ENCODE data around the gene MSL1.
A peak's percentile ranks its signal among the peaks of the same experiment; 100 is the strongest.

Gene MSL1

GRCh38 chr17:40106760-40107521 lies 14.8 kb upstream of the MSL1 start:
- DNase-seq: no peak

GRCh38 chr17:40107522-40108174 lies 14.1 kb upstream of the MSL1 start:
- no peak for DNase-seq

DNA sequence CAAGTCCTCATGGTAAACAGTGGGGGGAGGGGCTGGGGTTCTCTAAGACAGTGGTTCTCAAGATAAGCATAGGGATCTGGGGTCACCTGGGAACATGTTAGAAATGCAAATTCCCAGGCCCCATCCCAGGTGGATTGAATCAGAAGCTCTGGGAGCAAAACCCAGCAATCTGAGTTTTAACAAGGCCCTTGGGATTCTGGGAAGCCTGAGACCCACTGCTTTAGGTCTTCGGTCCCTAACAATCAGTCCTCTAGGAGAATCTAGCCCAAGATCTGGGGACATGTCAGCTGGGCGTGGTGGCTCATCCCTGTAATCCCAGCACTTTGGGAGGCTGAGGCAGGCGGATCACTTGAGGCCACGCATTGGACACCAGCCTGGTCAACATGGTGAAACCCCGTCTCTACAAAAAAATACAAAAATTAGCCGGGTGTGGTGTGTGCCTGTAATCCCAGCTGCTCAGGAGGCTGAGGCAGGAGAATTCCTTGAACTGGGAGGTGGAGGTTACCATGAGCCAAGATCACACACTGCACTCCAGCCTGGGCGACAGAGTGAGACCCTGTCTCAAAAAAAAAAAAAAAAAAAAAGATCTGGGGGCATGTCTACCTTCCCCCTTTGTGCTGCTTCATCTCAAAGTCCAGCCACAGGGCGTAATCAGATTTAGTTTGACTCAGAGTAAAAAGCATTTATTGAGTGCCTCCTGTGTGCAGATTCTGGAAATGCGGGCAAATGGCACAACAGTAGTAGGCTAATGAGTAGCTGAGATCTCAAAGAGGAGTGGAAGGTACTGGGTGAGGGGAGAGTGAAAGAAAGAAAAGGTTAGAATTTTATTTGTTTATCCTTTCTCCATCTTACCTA lies 12.6 kb upstream of the MSL1 start:
- DNase-seq: peak; percentile 6

DNA sequence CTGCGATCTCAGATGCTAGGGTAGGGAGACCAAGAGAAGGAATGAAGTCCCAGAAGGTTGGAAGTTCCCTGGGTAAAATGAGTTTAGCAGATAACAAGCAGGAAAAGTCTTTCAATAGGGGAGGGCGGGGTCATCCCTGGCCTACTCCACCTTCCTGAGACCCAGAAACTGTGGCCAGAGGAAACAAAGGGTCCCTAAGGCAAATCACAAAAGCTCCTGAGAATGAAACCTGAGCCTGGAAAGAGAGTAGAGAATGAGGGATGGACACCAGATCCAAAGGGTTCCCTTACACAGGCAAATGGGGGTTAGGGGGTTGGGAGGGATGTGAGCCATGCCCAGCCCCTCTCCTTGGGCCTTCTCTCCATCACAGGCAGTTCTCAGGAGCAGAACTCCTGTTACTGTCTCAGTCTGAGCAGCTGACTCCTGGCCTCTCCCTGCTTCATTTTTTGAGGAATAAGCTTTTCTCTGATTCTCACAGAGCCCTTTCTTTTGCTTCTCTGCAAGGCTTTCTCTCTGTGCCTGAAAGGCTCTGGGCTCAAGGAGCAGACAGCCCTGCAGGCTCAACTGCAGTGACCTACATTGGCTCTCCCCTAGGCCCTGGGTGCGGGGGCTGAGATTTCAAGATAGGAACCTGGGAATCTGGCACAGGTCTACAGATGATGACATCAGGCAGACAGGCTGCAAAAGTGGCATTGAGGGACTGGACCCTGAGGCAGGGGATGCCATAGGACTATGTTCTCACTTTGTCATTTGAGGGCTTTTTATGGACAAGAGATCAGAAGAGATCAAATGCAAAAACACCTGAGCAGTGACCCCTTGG lies 11.5 kb upstream of the MSL1 start:
- no peak for DNase-seq

- DNase-seq: peak; percentile 96
Measured at GRCh38 chr17:40111221-40112128, 10.3 kb upstream of the MSL1 start.

- DNase-seq: no peak
Measured at GRCh38 chr17:40112191-40112711, 9.5 kb upstream of the MSL1 start.

- peak; percentile 64 for DNase-seq
Measured at GRCh38 chr17:40112718-40113109, 9.1 kb upstream of the MSL1 start.

GRCh38 chr17:40113110-40113906 lies 8.5 kb upstream of the MSL1 start:
- peak; percentile 98 for DNase-seq

DNA sequence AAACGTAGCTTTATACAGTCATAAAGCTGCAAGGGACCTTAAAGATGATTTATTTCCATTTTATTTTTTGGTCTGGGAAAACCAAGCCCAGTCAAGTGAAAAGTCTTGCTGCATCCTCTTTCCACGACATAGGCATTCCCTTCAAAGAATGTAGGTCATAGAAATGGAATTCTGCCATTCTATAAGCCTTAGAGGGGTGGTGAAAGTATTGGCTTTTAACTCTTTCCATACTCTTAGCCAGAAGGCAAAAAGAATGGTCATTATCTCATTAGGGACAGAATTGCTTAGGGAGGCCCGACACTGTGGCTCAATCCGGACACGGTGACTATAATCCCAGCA lies 7.9 kb upstream of the MSL1 start:
- DNase-seq: no peak

DNA sequence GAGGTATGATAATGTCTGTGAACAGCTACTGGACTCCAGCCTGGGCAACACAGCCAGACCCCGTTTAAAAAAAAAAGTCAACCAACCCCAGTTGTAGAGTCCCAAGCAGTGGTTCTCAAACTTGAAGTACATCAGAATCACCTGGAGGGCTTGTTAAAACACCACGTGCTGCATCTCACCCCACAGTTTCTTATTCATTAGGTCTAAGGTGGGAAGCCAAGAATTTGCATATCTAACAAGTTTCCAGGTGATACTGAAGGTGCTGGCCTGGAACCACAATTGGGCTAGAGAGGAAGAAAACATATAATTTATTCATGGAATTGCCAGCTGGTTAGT lies 6.7 kb upstream of the MSL1 start:
- DNase-seq: no peak

DNA sequence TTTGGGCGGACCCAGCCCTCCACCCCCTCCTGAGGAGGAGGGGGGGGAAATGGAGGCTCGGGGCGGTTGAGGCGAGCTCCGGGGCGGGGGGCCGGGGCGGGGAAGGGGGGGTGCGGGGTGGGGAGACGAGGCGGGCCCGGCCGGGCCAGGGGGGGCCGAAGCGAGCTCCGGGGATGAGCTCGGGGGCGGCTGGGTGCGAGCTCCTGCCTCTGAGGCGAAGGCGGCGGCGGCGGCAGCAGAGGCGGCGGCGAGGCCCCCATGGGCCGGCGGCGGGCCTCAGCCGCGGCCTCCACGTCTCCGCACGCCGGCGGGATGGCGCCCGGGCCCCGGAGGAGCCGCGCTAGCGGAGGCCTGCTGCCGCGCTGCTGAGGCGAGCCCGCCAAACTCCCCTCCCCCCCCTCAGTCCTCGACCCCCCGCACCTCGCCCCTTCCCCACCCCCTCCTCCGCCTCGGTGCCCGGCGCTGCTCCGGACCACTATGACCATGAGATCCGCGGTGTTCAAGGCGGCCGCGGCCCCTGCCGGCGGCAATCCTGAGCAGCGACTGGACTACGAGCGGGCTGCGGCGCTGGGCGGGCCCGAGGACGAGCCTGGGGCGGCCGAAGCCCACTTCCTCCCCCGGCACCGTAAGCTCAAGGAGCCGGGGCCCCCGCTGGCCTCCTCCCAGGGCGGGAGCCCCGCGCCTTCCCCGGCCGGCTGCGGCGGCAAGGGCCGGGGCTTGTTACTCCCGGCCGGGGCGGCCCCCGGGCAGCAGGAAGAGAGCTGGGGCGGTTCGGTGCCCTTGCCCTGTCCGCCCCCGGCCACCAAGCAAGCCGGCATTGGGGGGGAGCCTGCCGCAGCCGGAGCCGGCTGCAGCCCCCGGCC lies 596 bp downstream of the MSL1 start:
- DNase-seq: no peak

DNA sequence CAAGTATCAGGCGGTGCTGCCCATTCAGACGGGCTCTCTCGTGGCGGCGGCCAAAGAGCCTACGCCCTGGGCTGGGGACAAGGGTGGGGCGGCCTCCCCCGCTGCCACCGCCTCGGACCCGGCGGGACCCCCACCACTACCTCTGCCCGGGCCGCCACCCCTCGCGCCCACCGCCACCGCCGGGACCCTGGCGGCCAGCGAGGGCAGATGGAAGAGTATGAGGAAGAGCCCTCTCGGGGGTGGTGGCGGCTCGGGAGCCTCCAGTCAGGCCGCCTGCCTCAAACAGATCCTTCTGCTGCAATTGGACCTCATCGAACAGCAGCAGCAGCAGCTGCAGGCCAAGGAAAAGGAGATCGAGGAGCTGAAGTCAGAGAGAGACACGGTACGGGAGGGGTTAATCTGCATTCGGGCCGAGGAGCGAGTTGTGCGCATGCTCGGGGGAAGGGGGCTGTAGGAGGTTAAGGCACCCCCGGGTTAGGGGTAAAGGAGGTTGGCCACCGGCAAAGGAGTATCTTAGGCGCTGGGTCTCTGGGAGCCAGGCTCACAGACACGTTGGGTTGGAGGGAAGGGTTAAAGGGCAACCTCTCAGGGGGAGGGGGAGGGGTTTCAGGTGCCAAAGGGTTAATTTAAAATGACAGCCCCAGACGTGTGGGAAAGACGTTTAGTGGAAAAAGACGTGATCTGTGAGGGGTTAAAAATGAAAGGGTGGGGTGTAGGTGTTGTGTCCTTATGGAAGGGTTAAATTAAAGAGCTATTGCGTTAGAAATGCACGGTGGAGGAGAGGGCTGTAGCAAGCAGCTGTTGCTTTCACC lies 1.4 kb downstream of the MSL1 start:
- peak; percentile 53 for DNase-seq

GRCh38 chr17:40123811-40124114 lies 2.0 kb downstream of the MSL1 start:
- DNase-seq: no peak

- no peak for DNase-seq
Measured at GRCh38 chr17:40124279-40125141, 2.7 kb downstream of the MSL1 start.

- DNase-seq: no peak
Measured at GRCh38 chr17:40129498-40129897, 7.7 kb downstream of the MSL1 start.

DNA sequence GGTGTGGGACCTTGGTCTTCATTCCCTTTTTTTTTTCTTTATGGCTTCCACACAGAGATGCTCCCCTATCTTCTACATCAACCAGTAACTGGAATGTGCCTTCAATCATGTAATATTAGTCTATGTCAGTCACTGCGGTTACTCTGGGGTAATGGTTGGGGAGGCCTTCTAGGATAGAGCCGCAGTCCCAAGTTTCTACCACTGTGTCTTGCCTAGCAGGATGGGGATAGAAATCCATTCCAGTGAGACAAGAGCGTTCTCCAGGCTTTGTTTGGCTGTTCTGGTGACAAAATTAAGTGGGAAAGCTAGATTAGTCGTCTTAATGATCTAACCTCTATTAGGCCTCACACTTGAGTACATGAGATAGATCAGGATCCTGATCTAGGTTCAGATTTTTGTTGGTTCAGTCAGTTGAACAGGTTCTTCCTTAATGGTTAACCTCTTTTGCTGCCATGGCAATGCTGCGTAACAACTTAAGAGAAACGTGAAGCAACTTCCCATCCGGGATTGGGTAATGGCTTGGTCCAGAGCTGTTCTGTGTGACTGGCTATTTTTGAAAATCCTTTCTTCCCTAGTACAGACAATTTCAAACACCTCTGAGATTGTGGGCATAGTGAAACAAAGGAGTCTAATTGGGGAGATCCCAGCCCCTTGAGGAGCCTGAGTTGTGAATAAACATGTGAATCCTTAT lies 8.7 kb downstream of the MSL1 start:
- no peak for DNase-seq

- DNase-seq: no peak
Measured at GRCh38 chr17:40134184-40134583, 12.4 kb downstream of the MSL1 start.

DNA sequence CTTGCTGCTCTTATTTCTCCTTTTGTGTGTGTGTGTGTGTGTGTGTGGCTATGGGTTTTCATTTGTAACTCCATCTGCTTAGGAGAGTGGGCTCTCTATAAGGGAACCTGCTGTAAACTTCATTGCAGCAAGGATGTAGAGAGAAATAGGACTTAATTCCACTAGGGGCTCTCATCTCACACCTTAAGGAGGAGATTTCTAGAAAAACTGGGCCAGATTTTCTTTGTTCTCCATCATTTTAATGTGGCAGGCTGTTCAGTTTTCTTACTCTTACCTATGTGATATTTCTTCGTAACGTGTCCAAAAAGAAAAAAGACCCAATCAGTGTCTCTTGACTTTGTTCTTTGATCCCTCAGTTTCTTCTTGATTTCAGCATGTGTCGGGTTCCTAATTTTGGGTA lies 14.0 kb downstream of the MSL1 start:
- no peak for DNase-seq
